ENCODE results near the gene WDR27.

Gene WDR27

GRCh38 chr6:169691260-169691659 lies 10.6 kb downstream of the WDR27 start:
- no peak for TF ChIP-seq EZH2 (optimal IDR thresholded peaks at IDR 0.05; ENCODE audit: low read depth, low read length)
- no peak for TF ChIP-seq EZH2phosphoT487 (IDR thresholded peaks at IDR 0.05; ENCODE audit: low read length)
- TF ChIP-seq CTCF (IDR thresholded peaks at IDR 0.05; ENCODE audit: low read length): no peak
- H3K4me1 ChIP-seq (ENCODE audit: low read length): no peaks in the 10 kb centered on the region
- H2AFZ ChIP-seq (ENCODE audit: low read length): no peak overlapping the region
- no peaks in the 10 kb centered on the region for H3K36me3 ChIP-seq (replicated peaks; ENCODE audit: insufficient read depth, low read length)
- DNase-seq: no peak
- no peaks in the 10 kb centered on the region for H3F3A ChIP-seq (ENCODE audit: insufficient read depth, low read length)
- H3K27ac ChIP-seq (ENCODE audit: low read length): no peak overlapping the region
- H3K9me3 ChIP-seq (replicated peaks; ENCODE audit: insufficient read depth, low read length): no peaks in the 10 kb centered on the region
- no peaks in the 10 kb centered on the region for H4K20me1 ChIP-seq (ENCODE audit: insufficient read depth, low read length)
- no peak overlapping the region for H3K4me3 ChIP-seq (ENCODE audit: low read length)
- H3K79me2 ChIP-seq (ENCODE audit: low read length): no peaks in the 10 kb centered on the region
- H3K9ac ChIP-seq (ENCODE audit: low read length): no peak overlapping the region
- no peak overlapping the region for H3K4me2 ChIP-seq (ENCODE audit: low read depth, low read length)
- no peaks in the 10 kb centered on the region for H3K9me2 ChIP-seq (replicated peaks; ENCODE audit: insufficient read depth, low read length)
- no peaks in the 10 kb centered on the region for H3K27me3 ChIP-seq (replicated peaks; ENCODE audit: insufficient read depth, low read length)

GRCh38 chr6:169689287-169689686 lies 12.5 kb downstream of the WDR27 start:
- Histone ChIP-seq H4K20me1 (ENCODE audit: insufficient read depth, low read length) (no peaks in the 10 kb centered on the region), H2AFZ (ENCODE audit: low read length) (no peak overlapping the region), H3K4me2 (ENCODE audit: low read depth, low read length) (no peak overlapping the region), H3K27me3 (replicated peaks; ENCODE audit: insufficient read depth, low read length) (no peaks in the 10 kb centered on the region), H3K4me3 (ENCODE audit: low read length) (no peak overlapping the region), H3K27ac (ENCODE audit: low read length) (no peak overlapping the region), H3K4me1 (ENCODE audit: low read length) (no peaks in the 10 kb centered on the region), H3K79me2 (ENCODE audit: low read length) (no peaks in the 10 kb centered on the region), H3K9me2 (replicated peaks; ENCODE audit: insufficient read depth, low read length) (no peaks in the 10 kb centered on the region), H3K9ac (ENCODE audit: low read length) (no peak overlapping the region), H3F3A (ENCODE audit: insufficient read depth, low read length) (no peaks in the 10 kb centered on the region), H3K9me3 (replicated peaks; ENCODE audit: insufficient read depth, low read length) (no peaks in the 10 kb centered on the region), H3K36me3 (replicated peaks; ENCODE audit: insufficient read depth, low read length) (no peaks in the 10 kb centered on the region)
- DNase-seq: no peak
- TF ChIP-seq CTCF (IDR thresholded peaks at IDR 0.05; ENCODE audit: low read length) (no peak), EZH2 (optimal IDR thresholded peaks at IDR 0.05; ENCODE audit: low read depth, low read length) (no peak), EZH2phosphoT487 (IDR thresholded peaks at IDR 0.05; ENCODE audit: low read length) (no peak)

- H3K9me2 ChIP-seq (replicated peaks; ENCODE audit: insufficient read depth, low read length): no peaks in the 10 kb centered on the region
- H3K36me3 ChIP-seq (replicated peaks; ENCODE audit: insufficient read depth, low read length): no peaks in the 10 kb centered on the region
- H3F3A ChIP-seq (ENCODE audit: insufficient read depth, low read length): no peaks in the 10 kb centered on the region
- no peak overlapping the region for H2AFZ ChIP-seq (ENCODE audit: low read length)
- H3K4me3 ChIP-seq (ENCODE audit: low read length): no peak overlapping the region
- H3K4me2 ChIP-seq (ENCODE audit: low read depth, low read length): no peak overlapping the region
- H3K4me1 ChIP-seq (ENCODE audit: low read length): no peaks in the 10 kb centered on the region
- H3K9ac ChIP-seq (ENCODE audit: low read length): no peak overlapping the region
- H3K79me2 ChIP-seq (ENCODE audit: low read length): no peaks in the 10 kb centered on the region
- H3K27ac ChIP-seq (ENCODE audit: low read length): no peak overlapping the region
- DNase-seq: no peak
- H3K27me3 ChIP-seq (replicated peaks; ENCODE audit: insufficient read depth, low read length): no peaks in the 10 kb centered on the region
- no peaks in the 10 kb centered on the region for H4K20me1 ChIP-seq (ENCODE audit: insufficient read depth, low read length)
- no peaks in the 10 kb centered on the region for H3K9me3 ChIP-seq (replicated peaks; ENCODE audit: insufficient read depth, low read length)
- TF ChIP-seq EZH2phosphoT487 (IDR thresholded peaks at IDR 0.05; ENCODE audit: low read length): no peak
- TF ChIP-seq CTCF (IDR thresholded peaks at IDR 0.05; ENCODE audit: low read length): no peak
- no peak for TF ChIP-seq EZH2 (optimal IDR thresholded peaks at IDR 0.05; ENCODE audit: low read depth, low read length)
These were observed 16.0 kb downstream of the WDR27 start for GRCh38 chr6:169685860-169686259.
